T1000 (cell line): Measurements from ENCODE around the gene CHST15.
"Not testable (repeated sequence)": the region's sequence is repeated elsewhere in the genome, so short reads cannot be mapped to it uniquely, and the experiment has no call there.

ENCODE experiments used
- DNase-seq: peaks from one replicate; lab custom pipeline; 2025; ENCODE audit warnings: mixed read lengths; lab: John Stamatoyannopoulos, UW

The CHST15 gene

GRCh38 chr10:124098575-124098974 is 5.2 kb upstream of the CHST15 start:
- DNase-seq: no peak

- DNase-seq: no peak
Observed at GRCh38 chr10:124097883-124098282, 4.5 kb upstream of the CHST15 start.

GRCh38 chr10:124096494-124096893 is 3.1 kb upstream of the CHST15 start:
- DNase-seq: no peak

- DNase-seq: not testable (repeated sequence)
Observed at GRCh38 chr10:124095801-124096200, 2.4 kb upstream of the CHST15 start.

GRCh38 chr10:124095096-124095495 is 1.7 kb upstream of the CHST15 start:
- DNase-seq: no peak

GRCh38 chr10:124094419-124094785 is 1.0 kb upstream of the CHST15 start:
- no peak for DNase-seq

GRCh38 chr10:124093774-124094418 is 498 bp upstream of the CHST15 start:
- not testable (repeated sequence) for DNase-seq

GRCh38 chr10:124092250-124092859 is 1.0 kb downstream of the CHST15 start:
- no peak for DNase-seq

GRCh38 chr10:124091646-124092249 is 1.6 kb downstream of the CHST15 start:
- DNase-seq: no peak

- DNase-seq: no peak
Observed at GRCh38 chr10:124090601-124091209, 2.7 kb downstream of the CHST15 start.

GRCh38 chr10:124089859-124090258 is 3.5 kb downstream of the CHST15 start:
- no peak for DNase-seq

- no peak for DNase-seq
Observed at GRCh38 chr10:124088915-124089314, 4.5 kb downstream of the CHST15 start.

- no peak for DNase-seq
Observed at GRCh38 chr10:124087672-124088634, 5.4 kb downstream of the CHST15 start.

- DNase-seq: no peak
Observed at GRCh38 chr10:124086787-124087671, 6.4 kb downstream of the CHST15 start.

GRCh38 chr10:124086097-124086710 is 7.2 kb downstream of the CHST15 start:
- DNase-seq: no peak

- no peak for DNase-seq
Observed at GRCh38 chr10:124085680-124086079, 7.7 kb downstream of the CHST15 start.

- DNase-seq: no peak
Observed at GRCh38 chr10:124084708-124085107, 8.7 kb downstream of the CHST15 start.

GRCh38 chr10:124083740-124084397 is 9.5 kb downstream of the CHST15 start:
- no peak for DNase-seq

- DNase-seq: no peak
Observed at GRCh38 chr10:124083047-124083739, 10.2 kb downstream of the CHST15 start.
